NCI-H2081 (cell line): Measurements from ENCODE around the gene NAV3.
A peak's percentile ranks its signal among the peaks of the same experiment; 100 is the strongest.

Experiments used
- DNase-seq, 2 experiments: peaks; one replicate each; lab custom pipeline; 2025; lab: John Stamatoyannopoulos, UW

Gene NAV3

DNA sequence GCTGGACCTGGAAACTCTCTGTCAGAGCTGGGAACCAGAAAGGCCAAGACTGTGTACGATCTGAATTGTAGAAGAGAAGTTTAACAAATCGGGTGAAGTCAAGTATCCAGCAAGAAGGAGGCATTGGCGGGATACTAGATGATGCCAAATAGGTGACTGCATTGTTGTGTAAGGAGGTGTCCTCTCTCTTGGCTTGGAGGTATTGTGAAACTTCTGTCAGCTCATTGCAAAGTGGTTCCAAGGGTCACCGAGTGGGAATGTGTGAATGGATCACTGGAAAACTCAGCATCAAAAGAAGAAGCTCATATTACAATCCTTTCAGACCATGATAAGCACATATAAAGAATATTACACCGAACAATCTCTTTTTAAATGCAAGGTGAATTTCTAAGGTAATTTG is 11.7 kb downstream of the NAV3 start:
- DNase-seq = no peak

DNA sequence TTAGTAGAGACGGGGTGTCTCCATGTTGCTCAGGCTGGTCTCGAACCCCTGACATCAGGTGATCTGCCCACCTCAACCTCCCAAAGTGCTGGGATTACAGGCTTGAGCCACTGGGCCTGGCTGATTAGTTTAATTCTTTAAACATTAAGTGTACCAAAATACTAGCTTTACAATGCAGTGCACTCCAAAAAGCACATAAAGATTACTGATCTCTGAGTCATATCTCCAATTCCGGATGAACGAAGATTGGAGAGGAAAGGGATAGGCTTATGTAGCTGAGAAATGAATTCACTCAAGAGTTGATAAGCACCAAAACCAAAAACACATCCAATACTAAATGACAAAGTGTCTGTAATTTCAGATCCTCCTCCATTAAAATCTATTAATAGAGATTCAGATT is 15.1 kb downstream of the NAV3 start:
- DNase-seq = no peak

DNA sequence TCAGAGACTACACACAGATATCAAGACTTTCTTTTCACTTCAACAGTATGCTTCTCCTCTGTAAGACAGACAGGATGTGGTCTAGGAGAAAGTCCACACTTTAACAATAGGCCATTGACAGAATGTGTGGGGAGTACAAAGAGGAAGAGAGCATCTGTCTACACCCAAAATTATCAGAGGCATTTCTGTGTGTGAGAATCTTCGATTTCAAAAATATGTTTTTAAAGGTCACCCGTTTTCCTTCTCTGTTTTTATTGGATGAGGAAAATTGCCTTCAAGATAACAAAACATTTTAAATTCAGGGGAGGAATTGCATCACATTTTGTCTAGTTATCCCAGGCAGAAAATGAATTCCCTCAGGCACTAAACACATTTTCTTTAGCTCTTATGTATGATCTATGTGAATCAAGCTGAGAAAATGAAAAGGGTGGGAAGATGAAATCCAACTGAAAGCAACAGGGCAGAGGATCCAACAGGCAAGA is 16.4 kb downstream of the NAV3 start:
- DNase-seq = peak in 1 of 2 experiments; percentile 3

DNA sequence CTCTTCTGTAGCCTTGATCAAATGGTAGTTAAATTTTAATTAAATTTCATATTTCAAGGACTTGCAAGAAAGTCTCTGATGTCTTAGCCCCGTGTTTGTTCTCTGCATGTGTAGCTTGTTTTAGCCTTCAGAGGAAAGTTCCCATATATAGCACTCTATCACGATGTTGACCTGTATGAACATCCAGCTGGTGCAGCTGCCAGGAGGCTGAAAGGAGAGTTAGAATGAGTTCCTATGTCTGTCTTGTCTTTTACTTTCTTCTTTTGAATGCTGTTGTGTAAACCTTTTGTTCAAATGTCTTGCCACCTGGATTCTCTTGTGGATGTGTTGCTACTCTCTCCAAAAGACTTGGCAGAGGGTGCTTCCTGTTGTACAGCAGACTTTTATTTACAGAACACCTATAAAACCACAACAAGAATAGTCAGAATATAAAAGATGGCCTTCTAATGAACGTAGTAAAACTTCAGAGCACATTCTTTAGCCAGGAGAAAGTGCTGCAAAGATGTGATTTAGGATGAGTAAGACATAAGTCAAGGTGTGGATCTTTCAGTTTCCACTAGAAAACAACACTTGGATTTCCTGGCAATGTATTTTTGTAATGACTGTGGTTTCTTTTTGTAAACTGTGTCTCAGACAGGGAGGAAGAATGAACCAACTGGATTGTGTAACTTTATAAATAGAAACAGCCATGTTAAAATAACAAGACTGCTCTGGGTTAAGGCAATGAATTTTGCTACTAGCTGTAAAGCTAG is 17.2 kb downstream of the NAV3 start:
- no peak for DNase-seq

DNA sequence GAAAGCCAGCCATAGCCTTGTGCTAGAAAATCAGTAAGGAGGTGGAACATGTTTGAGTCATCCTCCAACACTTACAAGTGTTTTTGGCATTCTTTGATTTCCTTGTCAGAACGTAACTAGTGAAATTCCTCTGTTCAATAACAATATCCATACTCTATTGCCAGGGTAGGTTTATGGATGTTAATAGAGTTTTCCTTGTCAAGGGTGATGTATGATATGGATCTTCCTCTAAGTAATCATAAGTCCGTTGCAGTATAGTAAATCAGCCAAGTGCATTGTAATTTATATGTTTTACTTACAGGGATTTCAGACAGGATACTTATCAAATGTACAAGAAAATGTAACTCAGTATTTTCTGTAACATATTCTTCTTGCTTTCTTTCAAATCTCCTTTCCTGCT is 19.4 kb downstream of the NAV3 start:
- no peak for DNase-seq

DNA sequence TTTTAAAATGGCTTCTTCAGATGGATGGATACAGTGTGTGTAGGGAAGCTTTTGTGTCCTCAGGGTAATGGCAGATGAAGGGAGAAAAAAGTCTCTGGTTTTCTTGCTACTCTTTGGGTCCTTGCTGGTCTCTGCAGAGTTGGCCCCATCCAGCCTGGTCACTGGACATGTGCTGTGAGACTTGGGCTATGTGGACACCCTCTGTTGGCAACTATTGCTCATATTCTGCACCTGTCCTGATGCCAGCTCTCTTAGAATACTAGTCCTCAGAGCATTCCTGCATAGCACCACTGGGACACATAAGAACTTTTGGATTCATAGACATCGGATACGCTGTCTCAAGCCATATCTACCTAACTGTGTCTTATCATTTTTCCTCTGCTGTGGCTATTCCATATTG is 20.0 kb downstream of the NAV3 start:
- DNase-seq = no peak

DNA sequence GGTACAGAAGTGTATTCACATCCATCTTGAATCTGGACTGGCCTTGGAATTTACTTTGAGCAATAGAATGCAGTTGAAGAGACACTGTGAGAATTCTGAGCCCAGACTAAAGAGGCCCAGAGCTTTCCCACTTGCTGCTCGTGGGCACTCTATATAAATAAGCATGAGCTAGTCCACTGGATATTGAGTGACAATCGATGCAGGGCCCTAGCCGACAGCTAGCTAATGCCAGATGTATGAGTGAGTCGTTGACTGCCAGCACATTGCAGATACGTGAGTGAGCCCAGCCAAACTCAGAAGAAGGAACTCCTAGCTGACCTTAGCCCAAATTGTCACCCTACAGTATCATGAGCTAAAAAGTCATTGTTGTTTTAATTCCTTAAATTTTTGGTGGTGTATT is 24.9 kb downstream of the NAV3 start:
- no peak for DNase-seq

DNA sequence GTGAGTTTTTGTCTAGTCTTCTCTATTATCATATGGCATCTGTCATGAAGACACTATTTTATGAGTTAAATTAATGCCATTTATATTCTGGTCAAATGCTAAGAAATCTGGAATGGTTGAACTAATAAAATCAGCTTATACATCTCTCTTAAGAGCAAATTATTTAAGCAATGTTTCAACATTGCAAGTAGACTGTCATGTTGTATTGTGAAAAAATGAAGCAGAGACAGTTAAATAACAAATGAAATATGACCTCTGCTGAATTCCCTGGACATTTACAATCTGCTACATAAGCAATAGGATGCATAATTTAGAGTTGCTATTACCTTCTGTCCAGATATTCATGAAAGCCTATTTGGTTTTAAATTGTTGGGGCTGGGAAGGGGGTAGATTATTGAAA is 30.6 kb downstream of the NAV3 start:
- DNase-seq = no peak

DNA sequence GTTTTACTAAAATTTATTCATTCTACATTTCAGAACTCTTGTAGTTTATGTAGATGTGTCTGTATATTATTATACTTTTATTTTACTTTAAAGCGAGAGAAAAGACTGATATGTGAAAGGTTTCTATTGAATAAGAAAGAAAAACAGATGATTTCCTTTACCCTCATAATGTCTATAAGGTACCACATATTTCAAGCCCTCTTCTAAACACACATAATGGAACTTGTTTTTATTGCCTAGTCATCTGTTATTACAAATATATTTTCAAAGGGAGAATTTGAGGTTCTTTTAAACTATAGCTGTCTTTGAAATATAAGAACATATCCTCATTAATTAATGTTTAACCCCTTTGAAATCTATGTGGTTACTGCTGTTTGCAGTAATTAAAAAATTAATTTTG is 34.5 kb downstream of the NAV3 start:
- DNase-seq = no peak

DNA sequence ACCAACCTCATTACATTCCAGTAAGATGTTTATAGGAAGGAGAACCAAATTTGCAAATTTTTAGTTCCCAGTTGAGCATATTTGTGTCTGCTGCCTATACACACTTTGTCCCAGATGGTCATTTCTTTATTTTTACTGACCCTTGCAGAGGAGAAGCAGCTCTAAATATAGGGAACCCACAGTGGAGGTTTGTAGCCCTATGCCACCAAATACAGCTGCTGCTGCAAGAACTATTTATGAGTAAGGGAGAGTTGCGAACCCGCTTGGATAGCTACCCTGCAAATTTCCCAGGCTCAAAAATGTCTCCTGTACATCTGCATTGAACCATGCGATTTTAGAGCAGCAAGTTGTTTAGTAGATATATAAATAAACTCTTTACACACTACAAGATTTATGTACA is 48.2 kb downstream of the NAV3 start:
- no peak for DNase-seq

DNA sequence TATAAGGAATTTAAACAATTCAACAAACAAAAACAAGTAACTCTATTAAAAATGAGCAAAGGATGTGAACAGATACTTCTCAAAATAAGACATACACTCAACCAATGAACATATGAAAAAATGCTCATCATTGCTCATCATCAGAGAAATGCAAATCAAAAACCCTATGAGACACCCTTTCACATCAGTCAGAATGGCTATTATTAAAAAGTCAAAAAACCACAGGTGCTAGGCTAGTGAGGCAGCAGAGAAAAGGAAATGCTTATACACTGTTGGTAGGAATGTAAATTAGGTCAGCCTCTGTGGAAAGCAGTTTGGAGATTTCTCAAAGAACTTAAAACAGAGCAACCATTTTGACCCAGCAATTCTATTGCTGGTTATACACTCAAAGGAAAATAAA is 52.0 kb downstream of the NAV3 start:
- DNase-seq = no peak

DNA sequence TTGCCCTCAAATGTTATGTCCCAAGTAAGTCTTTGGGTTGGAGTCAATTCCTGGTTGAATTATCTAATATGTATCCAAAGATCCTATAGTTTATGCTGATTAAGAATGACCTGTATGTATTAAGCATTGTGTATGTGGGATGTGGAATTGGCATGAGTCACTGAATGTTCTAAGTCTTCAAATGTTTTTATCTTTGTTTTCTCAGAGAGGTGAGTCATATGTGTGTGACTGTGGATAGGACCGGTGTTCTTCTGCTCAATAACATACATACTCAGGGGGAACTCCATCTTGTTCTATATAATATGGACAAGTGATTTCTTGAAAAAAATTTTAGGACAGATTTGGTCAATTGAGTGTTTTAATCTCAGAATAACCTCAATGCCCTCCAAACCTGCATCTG is 57.9 kb downstream of the NAV3 start:
- no peak for DNase-seq

DNA sequence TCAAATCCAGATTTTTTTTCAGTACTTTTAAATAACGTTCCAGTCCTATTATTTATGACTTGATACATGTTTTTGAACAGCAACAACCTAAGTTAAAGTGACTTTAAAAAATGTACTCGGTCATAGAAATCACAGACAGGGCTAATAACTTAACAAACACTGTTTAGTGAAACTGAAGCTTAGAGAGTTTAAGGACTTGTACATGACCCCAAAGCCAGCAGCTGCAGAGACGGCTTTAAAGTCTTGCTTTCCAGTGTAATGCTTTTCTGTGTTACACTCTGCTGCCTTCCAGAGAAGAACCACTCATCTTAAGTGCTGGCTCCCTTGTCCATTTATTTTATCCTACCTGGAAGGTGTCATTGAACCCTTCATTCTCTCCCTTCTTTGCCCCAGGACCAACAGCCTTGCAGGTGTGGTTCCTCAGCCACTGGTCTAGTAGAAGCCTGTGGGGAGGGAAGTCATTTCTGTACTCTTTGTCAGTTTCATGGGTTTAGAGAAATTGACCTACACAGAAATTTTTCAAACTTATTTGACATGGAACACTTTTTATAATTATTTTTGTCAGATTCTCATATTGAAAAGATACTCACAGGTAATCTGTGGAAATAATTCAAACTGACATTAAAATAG is 60.9 kb downstream of the NAV3 start:
- DNase-seq = no peak

DNA sequence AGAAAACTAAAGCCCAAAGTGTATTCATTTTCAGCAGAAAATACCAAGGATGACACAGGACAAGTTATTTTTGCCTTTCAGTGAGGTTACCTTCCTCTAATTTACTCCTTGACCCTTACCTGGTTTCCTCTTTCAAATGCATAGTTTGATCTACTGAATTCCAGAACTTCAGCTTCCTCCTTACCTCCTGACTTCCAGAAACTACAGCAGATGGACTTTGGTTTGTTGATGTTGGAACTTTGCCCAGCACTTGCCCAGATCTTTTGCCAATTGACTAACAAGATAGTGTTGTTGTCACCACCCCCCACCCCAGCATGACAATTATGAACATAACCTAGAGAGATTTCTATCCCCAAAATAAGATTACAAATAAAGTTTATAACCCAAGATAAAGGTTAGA is 63.2 kb downstream of the NAV3 start:
- no peak for DNase-seq

DNA sequence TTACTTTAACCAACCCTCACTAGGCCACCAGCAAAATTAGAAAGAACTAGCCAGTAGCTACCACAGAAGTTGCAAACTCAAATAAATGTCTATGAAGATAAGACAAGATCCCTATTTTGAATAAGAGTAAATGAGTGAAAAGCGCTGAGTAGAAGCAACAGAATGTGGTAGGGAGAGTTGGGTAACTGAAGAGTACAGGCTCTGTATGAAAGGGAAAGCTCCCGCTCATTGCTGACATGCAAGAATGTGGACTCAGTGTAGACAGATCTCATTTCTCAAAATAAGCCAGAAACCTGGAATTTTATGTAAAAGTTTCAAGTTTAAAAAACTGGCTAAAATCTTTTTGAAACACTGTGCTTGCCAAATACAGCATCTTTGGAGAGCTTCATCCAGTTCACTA is 63.9 kb downstream of the NAV3 start:
- no peak for DNase-seq

DNA sequence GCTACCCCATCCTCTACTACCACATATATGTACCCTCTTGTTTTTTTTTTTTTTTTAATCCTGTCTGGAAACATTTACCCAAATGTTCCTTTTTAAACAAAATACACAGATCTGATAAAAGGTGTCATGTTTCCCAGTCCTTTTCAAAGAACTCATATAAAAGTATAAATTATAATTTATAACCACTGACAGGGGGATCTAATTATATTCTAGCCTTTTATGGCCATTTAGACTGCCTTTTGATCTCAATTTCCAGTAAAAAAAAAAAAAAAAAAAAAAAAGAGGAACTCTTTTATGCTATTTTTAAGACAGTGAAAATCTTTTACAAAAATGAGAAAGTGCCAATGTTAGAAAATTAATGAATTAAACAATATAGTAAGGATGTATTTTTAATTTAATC is 65.0 kb downstream of the NAV3 start:
- DNase-seq = no peak

DNA sequence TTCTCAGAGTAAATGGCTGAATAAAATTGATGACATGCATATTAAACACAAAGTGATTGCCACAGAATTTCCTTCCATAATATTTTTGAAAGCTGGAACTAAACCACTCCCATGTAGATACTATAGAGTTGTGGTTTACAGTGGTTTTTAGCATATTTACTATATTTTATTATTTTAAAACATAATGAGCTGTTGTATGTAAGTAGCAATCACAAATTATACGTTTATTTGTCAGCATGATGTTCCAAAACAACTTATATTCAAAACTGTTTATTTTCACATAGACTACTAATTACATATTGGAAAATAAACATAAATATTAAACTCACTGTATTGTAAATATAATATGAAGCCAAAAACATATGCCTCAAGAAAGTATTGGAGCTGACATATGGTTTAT is 77.2 kb downstream of the NAV3 start:
- no peak for DNase-seq

DNA sequence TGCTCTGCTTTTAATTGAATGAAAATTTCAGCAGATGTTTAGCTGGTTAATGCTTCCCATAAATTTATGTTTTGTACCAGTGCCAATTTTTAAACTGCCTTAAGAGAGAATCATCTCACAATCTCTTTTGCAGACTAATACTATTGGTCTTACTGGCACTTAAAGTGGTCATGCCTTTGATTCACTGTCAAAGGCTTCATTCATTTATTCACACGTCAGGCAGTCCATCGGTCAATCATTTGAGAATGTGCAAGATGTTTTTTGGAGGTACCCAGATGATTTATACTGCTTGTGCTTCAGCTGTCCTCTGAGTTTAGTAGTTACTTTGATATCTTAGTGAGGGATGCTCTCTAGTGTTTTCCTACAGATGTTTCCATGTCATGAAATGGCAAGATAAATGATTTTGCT is 83.4 kb downstream of the NAV3 start:
- DNase-seq = no peak

DNA sequence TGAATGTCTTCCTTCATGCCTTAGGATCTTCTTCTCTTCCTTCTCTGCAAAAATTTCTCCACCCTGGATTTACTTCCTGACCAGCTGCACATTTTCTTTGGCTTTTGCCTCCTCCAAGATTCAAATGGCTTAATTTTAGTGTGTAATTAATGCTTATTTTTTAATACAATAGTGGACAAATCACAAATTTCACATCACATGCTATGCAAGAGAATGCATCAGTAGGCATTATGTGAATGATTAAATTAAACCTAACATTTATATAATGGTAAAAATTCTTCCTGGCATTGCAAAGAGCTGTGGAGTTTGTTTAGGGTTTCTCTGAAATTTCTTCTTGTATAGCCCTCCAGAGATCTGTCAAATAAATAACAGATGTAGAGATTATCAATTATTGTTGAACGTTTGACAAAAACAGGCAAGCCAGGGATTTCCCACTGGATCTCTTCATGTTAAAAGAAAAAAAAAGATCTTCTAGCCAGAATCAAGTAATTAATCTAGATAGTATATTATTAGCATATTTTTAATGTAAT is 84.4 kb downstream of the NAV3 start:
- no peak for DNase-seq

DNA sequence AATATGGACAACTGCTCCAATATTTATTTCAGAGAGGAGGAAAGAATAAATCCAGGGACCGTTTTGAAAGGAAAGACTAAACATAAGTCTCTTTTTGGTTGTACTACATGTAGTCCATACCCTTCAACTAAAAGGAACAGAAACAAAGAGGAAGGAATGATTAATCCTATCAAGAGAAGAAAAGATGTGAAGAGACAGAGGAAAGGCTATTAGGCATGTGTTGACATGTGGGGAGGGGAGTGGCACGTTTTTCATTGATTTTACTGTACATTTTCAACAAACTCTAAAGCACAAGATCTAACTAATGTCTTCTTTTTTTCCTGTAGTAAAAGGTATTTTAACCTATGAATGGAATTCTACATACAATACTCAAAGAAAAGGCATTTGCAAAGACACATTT is 85.6 kb downstream of the NAV3 start:
- DNase-seq = no peak

DNA sequence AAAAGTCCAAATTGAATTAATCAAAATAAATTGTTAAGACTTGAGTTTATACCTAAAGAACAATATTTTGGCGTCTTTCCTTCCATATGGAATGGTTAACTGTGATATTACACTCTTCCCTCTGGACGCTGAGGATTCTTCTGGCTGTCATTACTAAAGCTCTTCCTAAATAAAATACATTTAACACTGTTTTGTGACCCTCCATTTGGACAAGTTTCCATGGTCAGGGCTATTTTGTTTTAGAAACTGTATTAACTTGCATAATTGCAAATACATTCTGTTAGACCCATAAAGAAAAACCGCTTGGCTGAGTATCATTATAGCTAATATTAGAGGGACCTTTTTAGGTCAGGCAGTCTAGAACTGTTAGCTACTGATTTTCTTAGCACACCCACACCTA is 87.4 kb downstream of the NAV3 start:
- DNase-seq = no peak

DNA sequence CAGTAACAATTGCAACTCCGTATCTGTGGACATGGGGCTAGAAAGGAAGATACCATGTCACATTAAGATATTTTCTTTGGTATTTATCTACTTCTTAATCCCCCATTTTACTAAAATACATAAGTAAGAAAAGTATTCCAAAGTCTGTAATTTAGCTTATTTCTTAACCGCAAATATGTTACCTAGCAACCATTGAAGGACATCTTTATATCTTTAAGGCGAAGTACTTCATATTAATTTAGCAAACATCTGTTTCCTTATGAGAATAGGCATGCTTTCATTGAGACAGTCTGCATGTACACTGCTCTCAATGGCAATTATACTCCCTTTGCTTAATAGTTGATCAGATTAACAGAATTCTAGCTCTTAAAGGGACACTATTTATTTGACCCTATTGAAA is 88.8 kb downstream of the NAV3 start:
- DNase-seq = no peak

DNA sequence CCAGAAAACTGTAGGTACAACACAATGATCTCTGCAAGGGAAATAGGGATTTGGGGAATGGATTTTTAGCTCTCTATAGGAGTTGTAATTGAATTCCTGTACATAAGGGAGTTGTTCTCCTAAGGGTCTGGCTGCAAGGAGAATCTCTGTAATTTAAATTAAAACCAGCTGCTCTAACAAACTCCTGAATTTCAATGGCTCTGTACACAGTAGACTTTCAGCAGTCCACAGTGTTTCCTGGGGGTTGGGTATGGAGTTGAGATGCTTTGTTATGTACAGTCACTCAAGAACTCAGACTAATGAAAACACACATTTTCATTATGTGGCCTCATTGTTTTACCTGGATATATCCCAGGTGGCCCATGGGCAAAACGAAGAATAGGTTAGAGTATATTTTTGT is 93.2 kb downstream of the NAV3 start:
- no peak for DNase-seq

DNA sequence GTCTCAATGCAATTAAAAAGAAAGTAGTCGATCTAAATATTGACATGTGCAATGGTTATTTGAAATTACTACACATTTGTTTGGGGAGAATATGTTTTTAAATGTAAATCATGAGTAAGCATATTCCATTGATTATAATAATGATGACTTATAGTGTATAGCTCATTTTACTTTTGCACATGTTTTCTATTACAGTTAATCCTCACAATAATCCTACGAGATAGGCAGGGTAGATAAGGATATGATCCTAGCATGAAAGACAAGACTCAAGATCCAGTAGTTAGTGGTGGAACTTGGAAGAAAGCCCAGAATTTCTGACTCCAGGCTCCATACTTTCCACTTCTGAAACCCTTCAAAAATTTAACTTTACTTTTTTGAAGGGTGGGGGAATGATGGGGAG is 94.0 kb downstream of the NAV3 start:
- DNase-seq = no peak
